SK-N-SH (cell line): Measurements from ENCODE around the gene CCNG2. TPM values are rescaled to one million over a fixed set of nuclear protein-coding genes. Genes with fewer than 3 reads are reported as not detected.

Experiments used
- CTCF ChIA-PET: fragments of 300-600, 350-600 bp; formaldehyde crosslinking; extraction: SDS; loops from one replicate; lab custom pipeline; 2021; lab: Yijun Ruan, JAX
- POLR2A ChIA-PET: fragments of 350-600 bp; sonication (Branson Sonifier 250); formaldehyde crosslinking; extraction: SDS; loops from one replicate; lab custom pipeline; 2020; ENCODE audit warnings: antibody characterized with exemption, inconsistent platforms; lab: Yijun Ruan, JAX
- DNase-seq: peaks from one replicate; pipeline ENCODE4 v3.0.0; 2012
- H2AFZ ChIP-seq: fragments of 200-600 bp; sonication (generic); 2 replicates; pipeline ENCODE4 v1.8.1; 2016; ENCODE audit warnings: antibody characterized with exemption, mild to moderate bottlenecking, low read depth
- H3F3A ChIP-seq: fragments of 200-600 bp; sonication (generic); replicated peaks from 2 replicates; pipeline ENCODE3; 2016; ENCODE audit warnings: antibody characterized with exemption, mild to moderate bottlenecking; ENCODE audit not compliant: insufficient read depth
- H3K27ac ChIP-seq, 2 experiments: fragments of 200-500 bp in 1 of 2; fragments of 200-600 bp in 1 of 2; sonication (Bioruptor generic) in 1 of 2; sonication (generic), shearing (Covaris generic) in 1 of 2; 2 replicates each; pipeline versions ENCODE4 v1.5.1 to v1.6.1; 2014 to 2016; ENCODE audit warnings: low read depth in 2 of 2, inconsistent platforms in 1 of 2, low read length in 1 of 2, mild to moderate bottlenecking in 1 of 2, mixed read lengths in 1 of 2
- H3K27me3 ChIP-seq: fragments of 200-600 bp; sonication (generic), shearing (Covaris generic); 2 replicates; pipeline ENCODE4 v1.6.1; 2016; ENCODE audit warnings: mixed run types; ENCODE audit not compliant: insufficient read depth
- H3K36me3 ChIP-seq, 2 experiments: fragments of 200-500 bp in 1 of 2; fragments of 200-600 bp in 1 of 2; sonication (Bioruptor generic) in 1 of 2; sonication (generic) in 1 of 2; replicated peaks in 1 of 2; 2 replicates each; pipeline versions ENCODE3 to v1.5.1; 2014 to 2016; ENCODE audit warnings: low read length in 1 of 2, mild to moderate bottlenecking in 1 of 2; ENCODE audit not compliant: insufficient read depth in 2 of 2, control insufficient read depth in 1 of 2
- H3K4me1 ChIP-seq, 2 experiments: fragments of 200-500 bp in 1 of 2; fragments of 200-600 bp in 1 of 2; sonication (Bioruptor generic) in 1 of 2; sonication (generic), shearing (Covaris generic) in 1 of 2; 2 replicates each; pipeline versions ENCODE4 v1.5.1 to v1.6.1; 2014 to 2016; ENCODE audit warnings: low read depth in 1 of 2, low read length in 1 of 2, mixed run types in 1 of 2; ENCODE audit not compliant: insufficient read depth in 2 of 2, control insufficient read depth in 1 of 2
- H3K4me2 ChIP-seq: fragments of 200-600 bp; sonication (generic), shearing (Covaris generic); 2 replicates; pipeline ENCODE4 v1.6.1; 2017; ENCODE audit warnings: mixed run types
- H3K4me3 ChIP-seq, 2 experiments: fragments of 200-500 bp in 1 of 2; fragments of 200-600 bp in 1 of 2; sonication (Bioruptor generic) in 1 of 2; sonication (generic), shearing (Covaris generic) in 1 of 2; 2 replicates each; pipeline versions ENCODE4 v1.5.1 to v1.8.1; 2014 to 2016; ENCODE audit warnings: low read depth in 2 of 2, inconsistent platforms in 1 of 2, low read length in 1 of 2, mild to moderate bottlenecking in 1 of 2, mixed read lengths in 1 of 2, moderate library complexity in 1 of 2
- H3K79me2 ChIP-seq: fragments of 200-600 bp; sonication (generic); 2 replicates; pipeline ENCODE4 v1.8.1; 2017; ENCODE audit warnings: mild to moderate bottlenecking; ENCODE audit not compliant: insufficient read depth
- H3K9ac ChIP-seq: fragments of 200-600 bp; sonication (generic); 2 replicates; pipeline ENCODE4 v1.6.1; 2017; ENCODE audit warnings: mixed run types
- H3K9me2 ChIP-seq: fragments of 200-600 bp; sonication (generic); 2 replicates; pipeline ENCODE4 v1.6.1; 2017; ENCODE audit warnings: mixed run types
- H3K9me3 ChIP-seq: fragments of 200-600 bp; sonication (generic); 2 replicates; pipeline ENCODE4 v1.6.1; 2017; ENCODE audit warnings: mixed run types, mild to moderate bottlenecking, moderate library complexity
- H4K20me1 ChIP-seq: fragments of 200-600 bp; sonication (generic); 2 replicates; pipeline ENCODE4 v1.6.1; 2017; ENCODE audit warnings: mild to moderate bottlenecking, mixed run types; ENCODE audit not compliant: insufficient read depth
- FOXJ3 ChIP-seq: sonication (generic); formaldehyde crosslinking; IDR thresholded peaks from 2 replicates; pipeline ENCODE4 v1.5.1; 2020; ENCODE audit warnings: mild to moderate bottlenecking, missing genetic modification reagents
- IRF3 ChIP-seq: fragments of 150-350 bp; IDR thresholded peaks from 2 replicates; pipeline ENCODE4 v1.6.1; 2016; ENCODE audit warnings: mild to moderate bottlenecking, low read depth, low read length
- JUND ChIP-seq: IDR thresholded peaks from 2 replicates; pipeline ENCODE4 v1.4.0; 2012
- MAX ChIP-seq: IDR thresholded peaks from 2 replicates; pipeline ENCODE4 v1.4.0; 2012; ENCODE audit warnings: low read depth
- MEF2A ChIP-seq: IDR thresholded peaks from 2 replicates; pipeline ENCODE4 v1.4.0; 2012; ENCODE audit warnings: low read depth, borderline replicate concordance
- MXI1 ChIP-seq: IDR thresholded peaks from 2 replicates; pipeline ENCODE4 v1.6.1; 2012; ENCODE audit warnings: mild to moderate bottlenecking, low read depth, low read length, improper control_type of control experiment
- NRF1 ChIP-seq: IDR thresholded peaks from 2 replicates; pipeline ENCODE4 v1.6.1; 2012; ENCODE audit warnings: low read depth, mild to moderate bottlenecking, low read length
- POLR2AphosphoS5 ChIP-seq: IDR thresholded peaks from 2 replicates; pipeline ENCODE4 v1.6.1; 2012; ENCODE audit warnings: low read depth, low read length
- RAD21 ChIP-seq: IDR thresholded peaks from 2 replicates; pipeline ENCODE4 v1.6.1; 2012; ENCODE audit warnings: mild to moderate bottlenecking, low read length
- RCOR1 ChIP-seq: fragments of 150-350 bp; IDR thresholded peaks from 2 replicates; pipeline ENCODE4 v1.6.1; 2017; ENCODE audit warnings: antibody characterized with exemption, low read length
- REST ChIP-seq: IDR thresholded peaks from 2 replicates; pipeline ENCODE4 v1.6.1; 2012; ENCODE audit warnings: mild to moderate bottlenecking, low read depth, low read length, moderate library complexity
- RXRA ChIP-seq: IDR thresholded peaks from 2 replicates; pipeline ENCODE4 v1.4.0; 2012; ENCODE audit warnings: low read depth, mild to moderate bottlenecking, borderline replicate concordance
- SMC3 ChIP-seq: IDR thresholded peaks from 2 replicates; pipeline ENCODE4 v1.6.1; 2012; ENCODE audit warnings: low read depth, low read length, improper control_type of control experiment
- TAF1 ChIP-seq: IDR thresholded peaks from 2 replicates; pipeline ENCODE4 v1.6.1; 2012; ENCODE audit warnings: low read depth, mild to moderate bottlenecking, low read length, moderate library complexity, borderline replicate concordance
- TCF12 ChIP-seq: IDR thresholded peaks from 2 replicates; pipeline ENCODE4 v1.4.0; 2012
- TEAD4 ChIP-seq: IDR thresholded peaks from 2 replicates; pipeline ENCODE4 v1.4.0; 2012; ENCODE audit warnings: mild to moderate bottlenecking, borderline replicate concordance; ENCODE audit not compliant: insufficient read depth
- ZBTB33 ChIP-seq: IDR thresholded peaks from 2 replicates; pipeline ENCODE4 v1.4.0; 2012; ENCODE audit warnings: low read depth, borderline replicate concordance
- WGBS: methylation state at CpG from one replicate; pipeline ENCODE4 v1.1.6; 2017; ENCODE audit warnings: low lambda C conversion rate; 5-methylcytosine and 5-hydroxymethylcytosine counted together
- polyA plus RNA-seq, 3 experiments: library from polyadenylated mRNA; depleted of rRNA; stranded (reverse); fragments of >200 nt; gene quantifications; 2 replicates each; pipeline ENCODE4 v1.2.3, GENCODE V29; 2012

Gene CCNG2
- polyA plus RNA-seq, 1 of the 3 experiments (the other 2 are of a cell fraction): 8.9 TPM

GRCh38 chr4:77126809-77127208 lies 30.2 kb upstream of the CCNG2 start:
- Histone ChIP-seq H3K4me3 (no peak overlapping the region), H2AFZ (no peak overlapping the region), H3K9me3 (no peaks in the 10 kb centered on the region), H4K20me1 (no peaks in the 10 kb centered on the region), H3K4me2 (no peak overlapping the region), H3F3A (no peaks in the 10 kb centered on the region), H3K27me3 (no peaks in the 10 kb centered on the region; the same call in 1 of the 2 replicates), H3K27ac (no peak overlapping the region), H3K9ac (no peak overlapping the region), H3K36me3 (no peaks in the 10 kb centered on the region), H3K4me1 (peaks cover 0 to 2% of the 10 kb centered on the region in 2 experiments; a peak in 1 of 4 replicates), H3K79me2 (no peaks in the 10 kb centered on the region), H3K9me2 (no peaks in the 10 kb centered on the region)
- TF ChIP-seq RCOR1 (no peak), TEAD4 (no peak), ZBTB33 (no peak)
- WGBS: 88% methylated on average over 2 of the region's 2 CpGs
- DNase-seq: no peak
- ChIA-PET CTCF (interaction anchor here (3.2 kb wide), 1 partner anchor 31 kb away, joined by 10 read pairs; no protein-coding TSS in a partner anchor), POLR2A (no interaction called here)

GRCh38 chr4:77127215-77127614 lies 29.8 kb upstream of the CCNG2 start:
- Histone ChIP-seq H3K9ac (no peak overlapping the region), H3K79me2 (no peaks in the 10 kb centered on the region), H3K4me2 (no peak overlapping the region), H3K9me3 (no peaks in the 10 kb centered on the region), H3K27me3 (no peaks in the 10 kb centered on the region; the same call in 1 of the 2 replicates), H4K20me1 (no peaks in the 10 kb centered on the region), H3F3A (no peaks in the 10 kb centered on the region), H3K36me3 (no peaks in the 10 kb centered on the region), H3K9me2 (no peaks in the 10 kb centered on the region), H3K4me1 (peaks cover 0 to 2% of the 10 kb centered on the region in 2 experiments; a peak in 1 of 4 replicates), H3K4me3 (no peak overlapping the region), H2AFZ (no peak overlapping the region), H3K27ac (no peak overlapping the region)
- ChIA-PET POLR2A (no interaction called here), CTCF (interaction anchor here (3.2 kb wide), 1 partner anchor 32 kb away, joined by 10 read pairs; no protein-coding TSS in a partner anchor)
- no peak for DNase-seq
- WGBS: 46% methylated on average over 2 of the region's 2 CpGs
- TF ChIP-seq TAF1 (no peak), MXI1 (no peak), NRF1 (no peak), RAD21 (no peak), SMC3 (no peak), FOXJ3 (CRISPR knock-in tag) (no peak), RXRA (no peak), POLR2AphosphoS5 (no peak), MAX (no peak), REST (no peak), IRF3 (no peak), MEF2A (no peak), JUND (no peak), RCOR1 (no peak), TCF12 (no peak)
